Trophoblast cell (in vitro differentiated cells and primary cell): ENCODE data around the gene SPHKAP.

Experiments
- DNase-seq, 2 donors: peaks; one replicate each; pipeline ENCODE4 v3.0.0-alpha.2; 2016
- H2AFZ ChIP-seq: 2 replicates; pipeline ENCODE4 v1.6.1; 2013; ENCODE audit warnings: low read length, moderate library complexity, mild to moderate bottlenecking; ENCODE audit not compliant: insufficient read depth, poor library complexity
- H2AK5ac ChIP-seq: 2 replicates; pipeline ENCODE4 v1.6.1; 2013; ENCODE audit warnings: mild to moderate bottlenecking, low read length
- H2BK120ac ChIP-seq: 2 replicates; pipeline ENCODE4 v1.6.1; 2013; ENCODE audit warnings: low read length, mild to moderate bottlenecking, moderate library complexity; ENCODE audit not compliant: insufficient read depth, poor library complexity
- H2BK12ac ChIP-seq: 2 replicates; pipeline ENCODE4 v1.6.1; 2013; ENCODE audit warnings: mild to moderate bottlenecking, low read length, moderate library complexity
- H2BK5ac ChIP-seq: 2 replicates; pipeline ENCODE4 v1.6.1; 2013; ENCODE audit warnings: low read length, low read depth, moderate library complexity, mild to moderate bottlenecking; ENCODE audit not compliant: poor library complexity
- H3K14ac ChIP-seq: 2 replicates; pipeline ENCODE4 v1.6.1; 2013; ENCODE audit warnings: mild to moderate bottlenecking, low read length
- H3K18ac ChIP-seq: 2 replicates; pipeline ENCODE4 v1.6.1; 2013; ENCODE audit warnings: mild to moderate bottlenecking, low read length
- H3K23ac ChIP-seq: 2 replicates; pipeline ENCODE4 v1.6.1; 2013; ENCODE audit warnings: low read length
- H3K27ac ChIP-seq: 2 replicates; pipeline ENCODE4 v1.5.1; 2013; ENCODE audit warnings: low read depth, mild to moderate bottlenecking, inconsistent platforms, low read length, moderate library complexity
- H3K27me3 ChIP-seq: 2 replicates; pipeline ENCODE4 v1.6.1; 2013; ENCODE audit warnings: inconsistent platforms, mild to moderate bottlenecking, low read length, moderate library complexity; ENCODE audit not compliant: insufficient read depth
- H3K36me3 ChIP-seq, 2 experiments: 1 replicate in 1 of 2; 2 replicates in 1 of 2; pipeline ENCODE4 v1.6.1; 2013; ENCODE audit warnings: low read length in 2 of 2, mild to moderate bottlenecking in 2 of 2, moderate library complexity in 1 of 2; ENCODE audit not compliant: insufficient read depth in 2 of 2, control insufficient read depth in 1 of 2
- H3K4ac ChIP-seq: 2 replicates; pipeline ENCODE4 v1.6.1; 2013; ENCODE audit warnings: low read depth, mild to moderate bottlenecking, low read length, moderate library complexity
- H3K4me1 ChIP-seq, 2 experiments: 1 replicate in 1 of 2; 2 replicates in 1 of 2; pipeline ENCODE4 v1.6.1; 2013; ENCODE audit warnings: low read length in 2 of 2, mild to moderate bottlenecking in 2 of 2, moderate library complexity in 1 of 2; ENCODE audit not compliant: insufficient read depth in 2 of 2, control insufficient read depth in 1 of 2
- H3K4me2 ChIP-seq: 2 replicates; pipeline ENCODE4 v1.6.1; 2013; ENCODE audit warnings: inconsistent platforms, mild to moderate bottlenecking, low read length, moderate library complexity
- H3K4me3 ChIP-seq: 2 replicates; pipeline ENCODE4 v1.5.1; 2013; ENCODE audit warnings: mild to moderate bottlenecking, low read depth, low read length, inconsistent platforms
- H3K79me1 ChIP-seq: one replicate; pipeline ENCODE4 v1.6.1; 2013; ENCODE audit warnings: low read length
- H3K79me2 ChIP-seq: 2 replicates; pipeline ENCODE4 v1.6.1; 2013; ENCODE audit warnings: low read length, mild to moderate bottlenecking; ENCODE audit not compliant: control insufficient read depth, insufficient read depth, poor library complexity
- H3K9ac ChIP-seq: 2 replicates; pipeline ENCODE4 v1.6.1; 2013; ENCODE audit warnings: mild to moderate bottlenecking, low read length
- H3K9me3 ChIP-seq: 2 replicates; pipeline ENCODE4 v1.6.1; 2013; ENCODE audit warnings: low read depth, mild to moderate bottlenecking, control low read depth, inconsistent platforms, low read length; ENCODE audit not compliant: insufficient read depth
- H4K12ac ChIP-seq: 2 replicates; pipeline ENCODE4 v1.6.1; 2013; ENCODE audit warnings: low read depth, mild to moderate bottlenecking, low read length, moderate library complexity
- H4K8ac ChIP-seq: 2 replicates; pipeline ENCODE4 v1.6.1; 2013; ENCODE audit warnings: low read depth, mild to moderate bottlenecking, low read length, moderate library complexity
- H4K91ac ChIP-seq: one replicate; pipeline ENCODE4 v1.6.1; 2013; ENCODE audit warnings: low read depth, mild to moderate bottlenecking, low read length, moderate library complexity
- WGBS: extraction: QIAGEN DNeasy Blood & Tissue Kit; methylation state at CpG from one replicate; pipeline ENCODE4 v1.1.7; 2013; ENCODE audit warnings: missing lambda C conversion rate; ENCODE audit not compliant: insufficient read length, insufficient coverage; ENCODE audit errors: extremely low coverage; 5-methylcytosine and 5-hydroxymethylcytosine counted together

Gene SPHKAP

DNA sequence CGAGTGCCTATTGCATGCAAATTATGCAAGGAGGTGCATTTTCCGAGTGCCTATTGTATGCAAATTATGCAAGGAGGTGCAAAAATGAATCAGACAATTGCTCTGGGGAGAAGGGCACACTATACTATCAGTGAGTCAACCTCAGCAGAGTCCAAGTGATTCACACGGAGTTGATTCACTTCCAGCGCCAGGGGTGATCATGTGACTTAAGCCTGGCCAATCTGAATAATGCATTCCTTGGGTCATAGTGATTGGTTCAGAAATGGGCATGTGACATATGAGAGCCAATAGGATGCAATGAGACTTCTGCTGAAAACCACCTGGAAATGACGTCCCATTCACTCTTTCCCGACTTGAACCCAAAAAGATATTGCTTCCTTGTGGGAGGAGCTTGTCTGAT is 157.9 kb downstream of the SPHKAP start:
- Histone ChIP-seq H2AFZ (no peak overlapping the region), H3K14ac (no peak overlapping the region), H3K9ac (no peak overlapping the region), H2BK12ac (no peak overlapping the region), H3K9me3 (peaks cover 2% of the 10 kb centered on the region), H3K4me2 (no peak overlapping the region), H3K4me3 (no peak overlapping the region), H3K4me1 (no peaks in the 10 kb centered on the region), H2AK5ac (no peak overlapping the region), H4K91ac (no peak overlapping the region), H2BK120ac (no peak overlapping the region), H3K36me3 (no peaks in the 10 kb centered on the region), H3K18ac (no peak overlapping the region), H3K23ac (no peak overlapping the region), H3K79me1 (no peaks in the 10 kb centered on the region), H3K79me2 (no peaks in the 10 kb centered on the region), H2BK5ac (no peak overlapping the region), H3K27ac (no peak overlapping the region), H3K27me3 (no peaks in the 10 kb centered on the region), H4K12ac (no peak overlapping the region), H3K4ac (no peak overlapping the region), H4K8ac (no peak overlapping the region)
- no peak for DNase-seq
- no CpG with 5 or more reads among the region's 6 CpGs for WGBS

GRCh38 chr2:228018311-228018710 is 163.2 kb downstream of the SPHKAP start:
- Histone ChIP-seq H3K9ac (no peak overlapping the region), H3K4me1 (no peaks in the 10 kb centered on the region), H3K27ac (no peak overlapping the region), H3K14ac (no peak overlapping the region), H3K4ac (no peak overlapping the region), H3K4me2 (no peak overlapping the region), H3K18ac (no peak overlapping the region), H3K27me3 (no peaks in the 10 kb centered on the region), H2BK5ac (no peak overlapping the region), H3K9me3 (peaks cover 2% of the 10 kb centered on the region), H2BK12ac (no peak overlapping the region), H2BK120ac (no peak overlapping the region), H2AFZ (no peak overlapping the region), H4K12ac (no peak overlapping the region), H3K79me1 (no peaks in the 10 kb centered on the region), H4K91ac (no peak overlapping the region), H2AK5ac (no peak overlapping the region), H3K4me3 (no peak overlapping the region), H4K8ac (no peak overlapping the region), H3K36me3 (no peaks in the 10 kb centered on the region), H3K79me2 (no peaks in the 10 kb centered on the region), H3K23ac (no peak overlapping the region)
- no peak for DNase-seq
- WGBS = no CpG with 5 or more reads among the region's 7 CpGs

DNA sequence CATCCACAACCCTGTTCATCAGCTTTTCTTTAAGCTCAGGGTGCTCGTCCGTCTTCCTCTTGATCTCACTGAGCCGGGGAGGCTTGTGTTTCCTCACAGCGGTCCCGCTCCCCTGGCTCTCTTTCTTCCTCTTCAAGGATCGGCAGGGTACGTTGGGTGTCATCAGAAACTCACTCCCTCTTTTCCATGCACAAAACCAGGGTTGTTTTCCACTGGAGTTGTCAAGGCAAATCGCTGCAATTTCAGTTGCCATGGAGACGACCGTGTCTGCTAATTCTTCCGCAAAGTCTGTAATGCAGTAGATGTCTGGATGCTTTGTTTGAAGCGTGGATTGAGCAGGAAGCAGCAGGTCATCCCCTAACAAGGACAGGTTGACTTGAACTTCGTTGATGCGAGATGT is 163.7 kb downstream of the SPHKAP start:
- no peaks in the 10 kb centered on the region for H3K27me3 ChIP-seq
- H3K23ac ChIP-seq = no peak overlapping the region
- no peak overlapping the region for H2AFZ ChIP-seq
- H4K91ac ChIP-seq = no peak overlapping the region
- no peak overlapping the region for H3K18ac ChIP-seq
- H3K4ac ChIP-seq = no peak overlapping the region
- no peaks in the 10 kb centered on the region for H3K4me1 ChIP-seq
- no peak overlapping the region for H4K8ac ChIP-seq
- H2BK12ac ChIP-seq = no peak overlapping the region
- H3K79me1 ChIP-seq = no peaks in the 10 kb centered on the region
- H2BK5ac ChIP-seq = no peak overlapping the region
- no peak overlapping the region for H4K12ac ChIP-seq
- H2BK120ac ChIP-seq = no peak overlapping the region
- H2AK5ac ChIP-seq = no peak overlapping the region
- no peak for DNase-seq
- H3K79me2 ChIP-seq = no peaks in the 10 kb centered on the region
- no peak overlapping the region for H3K4me3 ChIP-seq
- H3K9ac ChIP-seq = no peak overlapping the region
- H3K36me3 ChIP-seq = no peaks in the 10 kb centered on the region
- H3K14ac ChIP-seq = no peak overlapping the region
- H3K27ac ChIP-seq = no peak overlapping the region
- peaks cover 2% of the 10 kb centered on the region for H3K9me3 ChIP-seq
- WGBS = no CpG with 5 or more reads among the region's 14 CpGs
- no peak overlapping the region for H3K4me2 ChIP-seq

GRCh38 chr2:228016402-228016801 is 165.1 kb downstream of the SPHKAP start:
- no peak for DNase-seq
- Histone ChIP-seq H3K36me3 (no peaks in the 10 kb centered on the region), H3K79me1 (no peaks in the 10 kb centered on the region), H3K4ac (no peak overlapping the region), H3K9ac (no peak overlapping the region), H3K27me3 (no peaks in the 10 kb centered on the region), H4K8ac (no peak overlapping the region), H4K12ac (no peak overlapping the region), H4K91ac (no peak overlapping the region), H3K4me1 (no peaks in the 10 kb centered on the region), H3K18ac (no peak overlapping the region), H3K14ac (no peak overlapping the region), H2AK5ac (no peak overlapping the region), H2BK12ac (no peak overlapping the region), H2AFZ (no peak overlapping the region), H3K9me3 (peaks cover 2% of the 10 kb centered on the region), H3K4me2 (no peak overlapping the region), H3K4me3 (no peak overlapping the region), H3K79me2 (no peaks in the 10 kb centered on the region), H2BK5ac (no peak overlapping the region), H3K27ac (no peak overlapping the region), H3K23ac (no peak overlapping the region), H2BK120ac (no peak overlapping the region)
- no CpG with 5 or more reads among the region's 10 CpGs for WGBS
